ENCODE results near the gene TMEM243.

- TF ChIP-seq POLR2AphosphoS5 (IDR thresholded peaks at IDR 0.05; ENCODE audit: low read depth, low read length), result no peak
- TF ChIP-seq POLR2A (IDR thresholded peaks at IDR 0.05; ENCODE audit: low read depth, low read length), result no peak
- no peak for TF ChIP-seq TAF1 (IDR thresholded peaks at IDR 0.05; ENCODE audit: low read depth, low read length)
- no peak for TF ChIP-seq SPI1 (IDR thresholded peaks at IDR 0.05; ENCODE audit: low read depth, low read length)
- TF ChIP-seq PAX5 (IDR thresholded peaks at IDR 0.05; ENCODE audit: insufficient read depth, low read length, severe bottlenecking), result no peak
Observed at GRCh38 chr7:87156709-87157108, 62.8 kb downstream of the TMEM243 start.
